Stimulated activated naive CD8-positive, alpha-beta T cell treated with anti-CD3 and anti-CD28 coated beads, Interleukin-15, Interleukin-2, amounts not matched to agents 100 U/mL and 50 U/mL, for 24 hours (primary cell): ENCODE results near the gene ZNF292.
"Not testable (repeated sequence)": the region's sequence is repeated elsewhere in the genome, so short reads cannot be mapped to it uniquely, and the experiment has no call there.

Experiments used
- ATAC-seq: fragments of 150-1000 bp; cut with Tn5 transposase; one replicate; pipeline ENCODE4 v1.10.0; 2021
- DNase-seq: peaks from one replicate; pipeline ENCODE4 v3.0.0; 2021

Gene ZNF292

DNA sequence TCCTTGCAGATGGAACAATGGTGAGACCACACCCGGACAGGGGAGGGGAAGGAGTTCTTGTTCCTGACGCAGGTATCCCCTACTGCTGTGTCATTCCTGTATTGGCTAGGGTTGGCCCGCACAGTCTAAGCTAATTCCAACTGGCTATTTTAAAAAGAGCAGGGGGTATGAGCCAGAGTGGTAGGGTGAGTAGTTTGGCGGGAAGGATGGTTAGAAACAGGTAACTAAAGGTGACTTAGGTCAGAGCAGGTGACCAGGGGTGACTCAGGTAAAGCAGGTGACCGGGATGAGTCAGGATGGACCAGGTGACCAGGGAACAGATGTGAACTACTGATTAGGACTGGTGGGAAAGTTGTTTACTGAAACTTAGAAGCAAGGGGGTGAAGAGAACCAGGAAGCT lies 58.0 kb downstream of the ZNF292 start:
- DNase-seq (no peak), ATAC-seq (no peak)

- no peak for DNase-seq
- ATAC-seq: no peak
Observed at GRCh38 chr6:87214831-87215230, 59.5 kb downstream of the ZNF292 start.

GRCh38 chr6:87220997-87221396 lies 65.6 kb downstream of the ZNF292 start:
- DNase-seq: no peak

DNA sequence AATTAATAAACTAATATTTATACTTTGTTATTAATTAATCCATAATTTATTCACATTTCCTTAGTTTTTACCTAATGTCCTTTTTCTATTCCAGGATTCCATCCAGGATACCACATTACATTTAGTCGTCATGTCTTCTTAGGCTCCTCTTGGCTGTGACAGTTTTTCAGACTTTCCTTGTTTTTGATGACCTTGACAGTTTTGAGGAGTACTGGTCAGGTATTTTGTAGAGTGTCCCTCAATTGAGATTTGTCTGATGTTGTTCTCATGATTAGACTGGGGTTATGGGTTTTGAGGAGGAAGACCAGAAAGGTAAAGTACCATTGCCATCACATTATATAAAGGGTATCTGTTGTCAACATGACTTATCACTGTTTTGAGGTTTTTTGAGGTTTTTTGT lies 67.3 kb downstream of the ZNF292 start:
- no peak for DNase-seq

More at GRCh38 chr6:87220997-87221396, 65.6 kb downstream of the ZNF292 start:
- ATAC-seq: no peak

DNA sequence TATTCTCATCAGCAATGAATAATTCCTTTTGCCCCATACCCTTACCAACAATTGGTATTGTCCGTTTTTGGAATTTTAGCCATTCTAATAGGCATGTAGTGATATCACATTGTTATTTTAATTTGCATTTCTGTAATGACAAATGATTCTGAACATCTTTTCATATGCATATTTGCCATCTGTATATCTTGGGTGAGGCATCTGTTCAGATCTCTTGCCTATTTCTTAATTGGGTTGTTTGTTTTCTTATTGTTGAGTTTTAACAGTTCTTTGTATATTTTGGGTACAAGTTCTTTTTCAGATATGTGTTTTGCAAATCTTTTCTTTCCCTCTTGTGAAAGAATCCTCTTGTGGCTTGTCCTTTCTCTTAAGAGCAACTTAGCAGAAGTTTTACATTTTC lies 69.6 kb downstream of the ZNF292 start:
- DNase-seq: no peak
- no peak for ATAC-seq

More for the DNA sequence above, 67.3 kb downstream of the ZNF292 start:
- ATAC-seq: no peak

DNA sequence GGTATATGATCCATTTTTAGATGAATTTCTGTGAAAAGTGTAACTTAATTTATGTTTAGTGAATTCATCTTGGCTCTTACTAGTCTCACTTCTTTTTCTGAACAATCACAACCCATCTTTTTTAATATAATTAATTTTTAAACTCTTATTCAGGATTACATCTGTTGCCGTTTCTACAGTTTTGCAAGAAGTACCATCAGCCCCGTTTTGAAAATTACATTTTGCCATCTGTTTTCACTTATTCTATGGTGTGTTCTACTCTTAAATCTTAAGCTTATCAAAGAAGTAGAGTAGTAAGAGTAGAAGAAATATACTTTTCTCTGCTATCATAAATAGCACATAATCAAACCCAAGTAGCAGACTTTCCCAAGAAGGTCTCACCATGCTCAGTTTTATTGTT lies 70.1 kb downstream of the ZNF292 start:
- no peak for ATAC-seq
- no peak for DNase-seq

- DNase-seq: no peak
Observed at GRCh38 chr6:87225937-87226336, 70.6 kb downstream of the ZNF292 start.

GRCh38 chr6:87230801-87231200 lies 75.4 kb downstream of the ZNF292 start:
- DNase-seq (no peak), ATAC-seq (no peak)

More at GRCh38 chr6:87225937-87226336, 70.6 kb downstream of the ZNF292 start:
- no peak for ATAC-seq

DNA sequence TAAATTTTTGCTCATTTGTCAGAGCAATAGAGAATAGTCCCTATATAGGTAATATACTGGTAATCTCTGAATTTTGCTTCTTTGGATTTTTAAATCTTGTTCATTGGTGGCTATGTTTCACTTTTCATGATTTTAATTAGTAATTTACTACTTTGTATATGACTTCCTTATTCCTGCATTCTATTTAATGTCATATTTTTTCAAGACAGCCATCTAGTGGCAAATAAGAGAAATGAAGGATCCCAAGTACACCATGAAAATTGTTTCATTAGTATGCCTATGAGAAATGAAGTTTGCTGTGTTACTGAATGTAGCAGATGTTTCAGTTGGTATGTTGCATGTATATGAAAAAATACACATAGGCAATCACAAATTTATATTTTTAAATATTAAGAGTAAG lies 82.4 kb downstream of the ZNF292 start:
- DNase-seq: no peak
- ATAC-seq: no peak

DNA sequence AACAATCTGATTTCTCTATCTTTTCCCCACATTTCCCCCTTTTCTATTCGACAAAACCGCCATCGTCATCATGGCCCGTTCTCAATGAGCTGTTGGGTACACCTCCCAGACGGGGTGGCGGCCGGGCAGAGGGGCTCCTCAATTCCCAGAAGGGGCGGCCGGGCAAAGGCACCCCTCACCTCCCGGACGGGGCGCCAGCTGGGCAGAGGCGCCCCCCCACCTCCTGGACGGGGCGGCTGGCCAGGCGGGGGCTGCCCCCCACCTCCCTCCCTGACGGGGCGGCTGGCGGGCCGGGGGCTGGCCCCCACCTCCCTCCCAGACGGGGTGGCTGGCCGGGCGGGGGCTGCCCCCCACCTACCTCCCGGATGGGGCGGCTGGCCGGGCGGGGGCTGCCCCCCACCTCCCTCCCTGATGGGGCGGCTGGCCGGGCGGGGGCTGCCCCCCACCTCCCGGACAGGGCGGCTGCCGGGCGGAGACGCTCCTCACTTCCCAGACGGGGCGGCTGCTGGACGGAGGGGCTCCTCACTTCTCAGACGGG lies 83.8 kb downstream of the ZNF292 start:
- ATAC-seq, DNase-seq: not testable (repeated sequence)

GRCh38 chr6:87241304-87241703 lies 85.9 kb downstream of the ZNF292 start:
- no peak for ATAC-seq
- DNase-seq: no peak

GRCh38 chr6:87242311-87242710 lies 86.9 kb downstream of the ZNF292 start:
- ATAC-seq (no peak), DNase-seq (no peak)

DNA sequence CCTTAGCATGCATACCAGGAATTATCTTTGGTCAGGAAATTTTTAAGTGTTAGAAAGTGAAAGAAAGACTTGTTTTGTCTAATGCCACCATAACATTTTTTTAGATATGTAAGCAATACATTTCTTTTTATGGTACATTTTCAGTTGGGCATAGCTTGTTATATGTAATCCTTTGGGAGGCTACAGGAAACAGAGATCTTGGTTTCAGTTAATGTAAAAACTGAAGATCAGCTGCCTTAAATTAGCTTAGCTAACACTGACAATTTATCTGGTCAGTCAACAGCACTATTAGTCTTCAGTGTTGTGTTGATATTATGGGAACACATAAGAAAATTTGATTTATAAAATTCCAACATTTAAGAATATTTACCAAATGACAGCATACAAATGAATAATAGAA lies 88.4 kb downstream of the ZNF292 start:
- DNase-seq (no peak), ATAC-seq (no peak)

DNA sequence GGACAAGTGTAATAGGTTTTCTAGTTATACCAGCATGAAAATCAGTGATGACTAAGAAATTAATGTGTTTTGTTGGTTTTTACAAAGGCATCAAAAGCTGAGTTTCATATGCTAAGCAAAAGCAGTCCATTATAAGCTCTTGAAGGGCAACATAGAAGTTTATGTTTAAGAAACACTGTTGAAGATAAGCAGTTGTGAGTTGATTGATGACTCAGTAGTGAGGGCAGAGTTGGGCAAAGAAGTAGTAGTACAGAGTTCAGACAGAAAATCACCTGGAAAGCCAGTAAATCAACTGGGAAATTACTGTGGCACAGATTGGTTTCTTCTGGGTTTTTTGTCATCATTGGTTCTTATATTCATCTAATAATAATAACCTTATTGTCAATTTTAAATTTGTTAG lies 89.0 kb downstream of the ZNF292 start:
- DNase-seq (no peak), ATAC-seq (no peak)

- ATAC-seq (no peak), DNase-seq (no peak)
Observed at GRCh38 chr6:87250019-87250418, 94.7 kb downstream of the ZNF292 start.

- ATAC-seq (peak; percentile 23), DNase-seq (no peak)
Observed at GRCh38 chr6:87251225-87251624, 95.9 kb downstream of the ZNF292 start.

DNA sequence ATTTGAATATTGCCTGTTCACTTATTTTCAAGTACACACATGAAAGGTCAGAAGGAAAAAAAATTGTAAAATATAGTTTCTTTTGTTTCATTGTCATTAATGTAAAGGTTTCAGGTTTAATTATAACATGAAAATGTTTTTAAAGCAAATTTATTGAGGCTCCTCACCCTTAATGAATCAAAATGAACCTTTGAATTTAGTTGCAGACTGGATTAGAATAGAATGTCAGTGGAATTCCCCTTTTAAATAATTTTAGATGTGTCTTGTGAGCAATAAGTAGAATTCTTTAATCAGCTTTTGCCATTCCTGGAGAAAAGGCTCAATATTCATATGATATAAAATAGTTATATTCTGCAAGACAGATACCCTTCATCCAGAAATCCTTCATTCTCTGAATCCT lies 96.4 kb downstream of the ZNF292 start:
- DNase-seq (no peak), ATAC-seq (no peak)

DNA sequence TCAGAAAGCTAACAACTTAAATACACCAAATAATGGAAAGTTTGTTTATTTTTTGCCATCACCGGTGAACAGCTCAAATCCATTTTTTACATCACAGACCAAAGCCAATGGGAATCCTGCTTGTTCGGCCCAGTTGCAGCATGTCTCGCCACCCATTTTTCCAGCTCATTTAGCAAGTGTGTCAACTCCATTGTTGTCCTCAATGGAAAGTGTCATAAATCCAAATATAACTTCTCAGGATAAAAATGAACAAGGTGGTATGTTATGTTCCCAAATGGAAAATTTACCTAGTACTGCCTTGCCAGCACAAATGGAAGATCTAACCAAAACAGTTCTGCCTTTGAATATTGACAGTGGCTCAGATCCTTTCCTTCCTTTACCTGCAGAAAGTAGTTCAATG lies 101.7 kb downstream of the ZNF292 start:
- ATAC-seq: no peak
- DNase-seq: no peak

- no peak for ATAC-seq
- DNase-seq: no peak
Observed at GRCh38 chr6:87257565-87257964, 102.2 kb downstream of the ZNF292 start.

DNA sequence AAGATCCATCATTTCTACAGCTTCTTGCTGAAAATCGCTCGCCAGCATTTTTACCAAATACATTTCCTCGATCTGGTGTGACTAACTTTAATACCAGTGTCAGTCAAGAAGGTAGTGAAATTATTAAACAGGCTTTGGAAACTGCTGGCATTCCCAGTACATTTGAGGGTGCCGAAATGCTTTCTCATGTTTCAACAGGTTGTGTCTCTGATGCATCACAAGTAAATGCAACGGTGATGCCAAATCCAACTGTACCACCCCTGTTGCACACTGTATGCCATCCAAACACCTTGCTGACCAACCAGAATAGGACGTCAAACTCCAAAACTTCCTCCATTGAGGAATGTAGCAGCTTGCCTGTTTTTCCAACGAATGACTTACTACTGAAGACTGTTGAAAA lies 102.6 kb downstream of the ZNF292 start:
- DNase-seq (no peak), ATAC-seq (no peak)

DNA sequence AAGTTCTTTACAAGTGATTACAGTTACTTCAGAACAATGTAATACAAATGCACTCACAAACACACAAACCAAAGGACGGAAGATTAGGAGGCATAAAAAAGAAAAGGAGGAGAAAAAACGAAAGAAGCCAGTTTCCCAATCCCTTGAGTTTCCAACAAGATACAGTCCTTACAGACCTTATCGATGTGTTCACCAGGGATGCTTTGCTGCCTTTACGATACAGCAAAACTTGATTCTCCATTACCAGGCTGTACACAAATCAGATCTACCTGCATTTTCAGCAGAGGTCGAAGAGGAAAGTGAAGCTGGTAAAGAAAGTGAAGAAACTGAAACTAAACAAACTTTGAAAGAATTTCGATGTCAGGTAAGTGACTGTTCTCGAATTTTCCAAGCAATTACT lies 104.4 kb downstream of the ZNF292 start:
- no peak for ATAC-seq

DNA sequence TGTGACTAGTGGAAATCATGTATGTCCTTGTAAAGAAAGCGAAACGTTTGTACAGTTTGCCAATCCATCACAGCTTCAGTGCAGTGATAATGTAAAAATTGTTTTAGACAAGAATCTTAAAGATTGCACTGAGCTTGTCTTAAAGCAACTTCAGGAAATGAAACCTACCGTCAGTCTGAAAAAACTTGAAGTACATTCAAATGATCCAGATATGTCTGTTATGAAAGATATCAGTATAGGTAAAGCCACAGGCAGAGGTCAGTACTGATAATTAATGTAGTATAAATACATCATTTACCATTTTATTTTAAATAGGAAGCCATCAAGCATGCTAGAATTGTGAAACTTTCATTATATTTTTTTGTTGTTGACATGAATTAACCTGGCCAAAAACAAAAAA lies 106.2 kb downstream of the ZNF292 start:
- no peak for ATAC-seq
- no peak for DNase-seq

More for the DNA sequence above, 104.4 kb downstream of the ZNF292 start:
- no peak for DNase-seq

- no peak for ATAC-seq
Observed at GRCh38 chr6:87264481-87264880, 109.1 kb downstream of the ZNF292 start.

GRCh38 chr6:87274660-87275274 lies 119.4 kb downstream of the ZNF292 start:
- DNase-seq: no peak
- ATAC-seq: no peak

More at GRCh38 chr6:87264481-87264880, 109.1 kb downstream of the ZNF292 start:
- no peak for DNase-seq
